HepG2 (cell line): ENCODE measurements around the gene SRD5A1. TPM values are rescaled to one million over a fixed set of nuclear protein-coding genes. Genes with fewer than 3 reads are reported as not detected.

ENCODE experiments used
- GABPB1 ChIP-seq: IDR thresholded peaks from 2 replicates; pipeline ENCODE4 v1.6.1; 2016; ENCODE audit warnings: mild to moderate bottlenecking, missing genetic modification reagents, moderate library complexity, missing compliant biosample characterization
- SMC3 ChIP-seq: IDR thresholded peaks from 2 replicates; pipeline ENCODE4 v1.6.1; 2011; ENCODE audit warnings: low read length, improper control_type of control experiment
- ZNF224 ChIP-seq: sonication (generic); formaldehyde crosslinking; IDR thresholded peaks from 2 replicates; pipeline ENCODE4 v1.5.0; 2020; ENCODE audit warnings: mild to moderate bottlenecking, missing genetic modification reagents
- ZNF263 ChIP-seq: sonication (generic); formaldehyde crosslinking; IDR thresholded peaks from 2 replicates; pipeline ENCODE4 v1.4.0; 2020; ENCODE audit warnings: missing genetic modification reagents
- ZNF441 ChIP-seq: sonication (generic); formaldehyde crosslinking; IDR thresholded peaks from 2 replicates; pipeline ENCODE4 v1.7.0; 2021; ENCODE audit warnings: missing genetic modification reagents, borderline replicate concordance
- ZNF839 ChIP-seq: sonication (generic); formaldehyde crosslinking; IDR thresholded peaks from 2 replicates; pipeline ENCODE4 v1.4.0; 2020; ENCODE audit warnings: missing genetic modification reagents, mild to moderate bottlenecking, borderline replicate concordance
- polyA plus RNA-seq, 8 experiments: library from polyadenylated mRNA; depleted of rRNA in 3 of 8; stranded (reverse) in 7 of 8; unstranded in 1 of 8; fragments of >200 nt; fragmentation: Illumina TruSeq in 4 of 8; extraction: Trizol in 4 of 8; gene quantifications; 2 replicates each; pipeline versions ENCODE4 v1.2.1 to v1.2.3, GENCODE V29; 2011 to 2016; ENCODE audit warnings: low read depth in 4 of 8, missing spikeins in 1 of 8, mixed read lengths in 1 of 8; ENCODE audit not compliant: insufficient read depth in 1 of 8
- total RNA-seq, 5 experiments: library from RNA; depleted of rRNA; stranded (reverse); fragments of >200 nt; fragmentation: Illumina TruSeq; extraction: Trizol; gene quantifications; 2 replicates each; pipeline ENCODE4 v1.2.3, GENCODE V29; 2016; ENCODE audit warnings: low read depth in 1 of 5
- TF ChIP-seq, protein P1 (sequence below): conservative IDR thresholded peaks from 2 replicates; pipeline ENCODE4 v1.6.1; 2018; ENCODE audit warnings: missing genetic modification reagents
- TF ChIP-seq, protein P2 (sequence below): sonication (generic); formaldehyde crosslinking; IDR thresholded peaks from 2 replicates; pipeline ENCODE4 v1.5.0; 2020; ENCODE audit warnings: missing genetic modification reagents
- TF ChIP-seq, protein P3 (sequence below): sonication (generic); formaldehyde crosslinking; IDR thresholded peaks from 2 replicates; pipeline ENCODE4 v1.5.0; 2020; ENCODE audit warnings: missing genetic modification reagents
- TF ChIP-seq, protein P4 (sequence below): sonication (generic); formaldehyde crosslinking; IDR thresholded peaks from 2 replicates; pipeline ENCODE4 v1.4.0; 2020; ENCODE audit warnings: mild to moderate bottlenecking, missing genetic modification reagents

SRD5A1 gene
- total and polyA plus RNA-seq, 2 of the 13 experiments (the other 11 are each of a cell fraction or from before 2014, with no cell fraction given), result 6.1 to 9.9 TPM

DNA sequence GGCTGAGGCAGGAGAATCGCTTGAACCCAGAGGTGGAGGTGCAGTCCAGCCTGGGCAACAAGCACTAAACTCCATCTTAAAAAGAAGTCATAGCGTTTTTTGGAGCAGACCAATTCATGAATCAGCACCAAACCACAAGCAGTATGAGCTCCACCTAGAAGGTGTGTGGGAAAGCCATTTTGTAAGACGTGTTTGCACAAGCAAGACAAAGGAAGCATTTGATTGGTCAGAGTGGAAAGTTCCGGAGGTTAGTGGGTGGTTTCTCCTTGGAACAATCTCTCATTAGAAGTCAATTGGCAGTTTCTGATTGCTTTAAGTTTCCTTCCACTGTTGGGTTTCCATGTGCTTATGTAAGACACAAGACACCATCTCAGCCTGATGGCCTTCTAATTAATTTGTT, 5.0 kb downstream of the SRD5A1 start (continued):
- TF ChIP-seq, protein P1, sequence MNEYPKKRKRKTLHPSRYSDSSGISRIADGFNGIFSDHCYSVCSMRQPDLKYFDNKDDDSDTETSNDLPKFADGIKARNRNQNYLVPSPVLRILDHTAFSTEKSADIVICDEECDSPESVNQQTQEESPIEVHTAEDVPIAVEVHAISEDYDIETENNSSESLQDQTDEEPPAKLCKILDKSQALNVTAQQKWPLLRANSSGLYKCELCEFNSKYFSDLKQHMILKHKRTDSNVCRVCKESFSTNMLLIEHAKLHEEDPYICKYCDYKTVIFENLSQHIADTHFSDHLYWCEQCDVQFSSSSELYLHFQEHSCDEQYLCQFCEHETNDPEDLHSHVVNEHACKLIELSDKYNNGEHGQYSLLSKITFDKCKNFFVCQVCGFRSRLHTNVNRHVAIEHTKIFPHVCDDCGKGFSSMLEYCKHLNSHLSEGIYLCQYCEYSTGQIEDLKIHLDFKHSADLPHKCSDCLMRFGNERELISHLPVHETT (CRISPR knock-in tag), result no peak
- TF ChIP-seq ZNF441 (no peak), ZNF224 (CRISPR knock-in tag) (no peak), GABPB1 (CRISPR knock-in tag) (no peak), ZNF839 (CRISPR knock-in tag) (no peak), ZNF263 (no peak), SMC3 (no peak)
- TF ChIP-seq, protein P2, sequence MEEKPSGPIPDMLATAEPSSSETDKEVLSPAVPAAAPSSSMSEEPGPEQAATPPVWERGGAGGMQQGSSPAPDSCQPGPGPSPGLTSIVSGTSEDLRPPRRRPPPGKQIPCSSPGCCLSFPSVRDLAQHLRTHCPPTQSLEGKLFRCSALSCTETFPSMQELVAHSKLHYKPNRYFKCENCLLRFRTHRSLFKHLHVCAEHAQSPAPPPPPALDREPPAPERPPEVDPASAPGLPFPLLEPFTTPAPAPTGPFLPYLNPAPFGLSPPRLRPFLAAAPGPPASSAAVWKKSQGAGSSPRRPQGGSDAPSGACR, result no peak
- TF ChIP-seq, protein P3, sequence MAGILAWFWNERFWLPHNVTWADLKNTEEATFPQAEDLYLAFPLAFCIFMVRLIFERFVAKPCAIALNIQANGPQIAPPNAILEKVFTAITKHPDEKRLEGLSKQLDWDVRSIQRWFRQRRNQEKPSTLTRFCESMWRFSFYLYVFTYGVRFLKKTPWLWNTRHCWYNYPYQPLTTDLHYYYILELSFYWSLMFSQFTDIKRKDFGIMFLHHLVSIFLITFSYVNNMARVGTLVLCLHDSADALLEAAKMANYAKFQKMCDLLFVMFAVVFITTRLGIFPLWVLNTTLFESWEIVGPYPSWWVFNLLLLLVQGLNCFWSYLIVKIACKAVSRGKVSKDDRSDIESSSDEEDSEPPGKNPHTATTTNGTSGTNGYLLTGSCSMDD (CRISPR knock-in tag), result no peak
- TF ChIP-seq, protein P4, sequence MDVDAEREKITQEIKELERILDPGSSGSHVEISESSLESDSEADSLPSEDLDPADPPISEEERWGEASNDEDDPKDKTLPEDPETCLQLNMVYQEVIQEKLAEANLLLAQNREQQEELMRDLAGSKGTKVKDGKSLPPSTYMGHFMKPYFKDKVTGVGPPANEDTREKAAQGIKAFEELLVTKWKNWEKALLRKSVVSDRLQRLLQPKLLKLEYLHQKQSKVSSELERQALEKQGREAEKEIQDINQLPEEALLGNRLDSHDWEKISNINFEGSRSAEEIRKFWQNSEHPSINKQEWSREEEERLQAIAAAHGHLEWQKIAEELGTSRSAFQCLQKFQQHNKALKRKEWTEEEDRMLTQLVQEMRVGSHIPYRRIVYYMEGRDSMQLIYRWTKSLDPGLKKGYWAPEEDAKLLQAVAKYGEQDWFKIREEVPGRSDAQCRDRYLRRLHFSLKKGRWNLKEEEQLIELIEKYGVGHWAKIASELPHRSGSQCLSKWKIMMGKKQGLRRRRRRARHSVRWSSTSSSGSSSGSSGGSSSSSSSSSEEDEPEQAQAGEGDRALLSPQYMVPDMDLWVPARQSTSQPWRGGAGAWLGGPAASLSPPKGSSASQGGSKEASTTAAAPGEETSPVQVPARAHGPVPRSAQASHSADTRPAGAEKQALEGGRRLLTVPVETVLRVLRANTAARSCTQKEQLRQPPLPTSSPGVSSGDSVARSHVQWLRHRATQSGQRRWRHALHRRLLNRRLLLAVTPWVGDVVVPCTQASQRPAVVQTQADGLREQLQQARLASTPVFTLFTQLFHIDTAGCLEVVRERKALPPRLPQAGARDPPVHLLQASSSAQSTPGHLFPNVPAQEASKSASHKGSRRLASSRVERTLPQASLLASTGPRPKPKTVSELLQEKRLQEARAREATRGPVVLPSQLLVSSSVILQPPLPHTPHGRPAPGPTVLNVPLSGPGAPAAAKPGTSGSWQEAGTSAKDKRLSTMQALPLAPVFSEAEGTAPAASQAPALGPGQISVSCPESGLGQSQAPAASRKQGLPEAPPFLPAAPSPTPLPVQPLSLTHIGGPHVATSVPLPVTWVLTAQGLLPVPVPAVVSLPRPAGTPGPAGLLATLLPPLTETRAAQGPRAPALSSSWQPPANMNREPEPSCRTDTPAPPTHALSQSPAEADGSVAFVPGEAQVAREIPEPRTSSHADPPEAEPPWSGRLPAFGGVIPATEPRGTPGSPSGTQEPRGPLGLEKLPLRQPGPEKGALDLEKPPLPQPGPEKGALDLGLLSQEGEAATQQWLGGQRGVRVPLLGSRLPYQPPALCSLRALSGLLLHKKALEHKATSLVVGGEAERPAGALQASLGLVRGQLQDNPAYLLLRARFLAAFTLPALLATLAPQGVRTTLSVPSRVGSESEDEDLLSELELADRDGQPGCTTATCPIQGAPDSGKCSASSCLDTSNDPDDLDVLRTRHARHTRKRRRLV (CRISPR knock-in tag), result no peak
- TF ChIP-seq, all 625 proteins: peak for 0
